ENCODE measurements around the gene OAT.
"Not testable (repeated sequence)": the region's sequence is repeated elsewhere in the genome, so short reads cannot be mapped to it uniquely, and the experiment has no call there.

OAT gene

DNA sequence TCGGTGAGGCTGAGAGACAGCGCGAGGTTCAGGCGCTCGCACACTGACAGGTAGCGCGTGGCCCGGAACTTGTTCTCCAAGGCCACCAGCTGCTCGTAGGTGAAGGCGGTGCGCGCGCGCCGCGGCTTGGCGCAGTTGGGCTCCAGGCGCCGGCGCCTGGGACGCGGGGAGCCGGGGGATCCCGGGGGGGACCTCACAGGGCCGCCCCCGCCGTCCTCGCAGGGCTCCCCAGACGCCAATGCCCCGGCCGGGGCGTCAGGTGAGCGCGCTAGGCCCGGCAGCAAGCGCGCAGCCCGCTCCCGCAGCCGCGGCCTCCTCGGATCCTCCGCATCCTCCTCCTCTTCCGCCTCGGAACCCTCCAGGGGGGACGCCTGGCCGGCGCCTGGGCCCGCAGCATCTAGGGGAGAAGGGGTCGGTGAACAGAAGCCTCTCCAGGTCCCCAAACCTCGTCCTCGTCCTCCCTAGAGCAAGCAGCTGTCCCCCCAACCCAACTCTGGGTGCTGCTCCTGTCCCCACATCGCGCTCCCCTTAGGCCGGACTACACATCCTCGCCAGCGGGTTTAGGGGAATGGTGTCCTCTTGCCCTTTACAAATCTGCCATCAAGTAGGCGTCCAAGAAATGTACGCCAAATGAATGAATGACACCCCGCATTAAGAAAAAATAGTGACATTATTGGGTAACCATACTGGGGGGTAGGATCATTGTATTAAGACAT lies 29.2 kb upstream of the OAT start:
- no peak for DNase-seq (ENCODE audit: low read depth in 2 of 2)

DNA sequence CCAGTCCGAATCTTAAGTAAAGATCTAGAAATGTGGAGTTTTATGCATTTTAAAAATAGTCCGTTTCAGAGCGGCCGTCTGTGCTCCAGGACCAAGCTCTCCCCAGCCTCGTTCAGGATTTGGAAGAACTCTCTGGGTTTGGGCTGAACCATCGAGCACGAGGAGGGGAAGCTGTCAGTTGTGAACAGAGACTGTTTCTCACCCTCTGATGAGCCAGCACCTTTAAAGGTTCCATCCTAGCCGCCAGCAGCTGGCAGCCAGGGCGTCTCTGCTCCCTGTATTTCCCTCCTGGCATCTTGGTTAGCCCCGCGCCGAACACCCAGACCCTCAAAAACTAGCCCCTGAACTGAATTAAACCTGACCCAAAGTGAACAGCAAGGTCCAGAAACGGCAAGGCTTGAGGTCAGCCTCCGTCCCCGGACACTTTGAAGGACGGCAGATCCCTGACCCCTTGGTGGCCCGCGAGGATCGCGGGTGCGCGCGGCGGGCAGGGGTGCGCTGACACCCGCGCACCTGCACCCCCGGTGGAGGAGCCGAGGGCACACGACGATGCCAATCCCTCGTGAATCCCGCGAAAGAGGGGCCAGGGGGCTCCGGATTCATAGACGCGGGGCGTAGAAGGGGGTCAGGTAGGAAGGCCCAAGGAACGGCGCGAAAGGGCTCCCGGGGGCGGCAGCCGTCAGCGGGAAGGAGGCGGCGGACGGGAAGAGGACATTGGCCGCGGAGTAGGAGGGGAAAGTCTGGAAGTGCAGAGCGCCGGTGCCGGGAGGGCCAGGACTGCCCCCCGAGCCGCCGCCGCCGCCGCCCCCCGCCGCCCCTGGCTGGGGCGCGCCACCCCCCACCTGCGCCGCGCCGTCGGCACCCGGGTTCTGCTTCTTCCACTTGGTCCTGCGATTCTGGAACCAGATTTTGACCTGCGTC lies 28.4 kb upstream of the OAT start:
- DNase-seq (ENCODE audit: low read depth in 2 of 2), result no peak

DNA sequence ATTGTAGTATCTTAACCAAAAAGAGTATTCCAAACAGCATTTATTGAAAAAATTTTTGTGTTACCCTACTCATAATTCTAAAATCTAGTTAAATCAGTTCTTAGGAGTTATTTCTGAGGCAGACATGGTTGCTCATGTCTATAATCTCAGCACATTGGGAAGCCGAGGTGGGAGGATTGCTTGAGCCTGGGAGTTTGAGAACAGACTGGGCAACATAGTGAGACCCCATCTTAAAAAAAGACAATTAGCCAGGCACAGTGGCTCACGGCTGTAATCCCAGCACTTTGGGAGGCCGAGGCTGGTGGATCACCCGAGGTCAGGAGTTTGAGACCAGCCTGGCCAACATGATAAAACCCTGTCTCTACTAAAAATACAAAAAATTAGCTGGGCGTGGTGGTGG lies 23.0 kb upstream of the OAT start:
- not testable (repeated sequence) for DNase-seq (ENCODE audit: low read depth in 2 of 2)

DNA sequence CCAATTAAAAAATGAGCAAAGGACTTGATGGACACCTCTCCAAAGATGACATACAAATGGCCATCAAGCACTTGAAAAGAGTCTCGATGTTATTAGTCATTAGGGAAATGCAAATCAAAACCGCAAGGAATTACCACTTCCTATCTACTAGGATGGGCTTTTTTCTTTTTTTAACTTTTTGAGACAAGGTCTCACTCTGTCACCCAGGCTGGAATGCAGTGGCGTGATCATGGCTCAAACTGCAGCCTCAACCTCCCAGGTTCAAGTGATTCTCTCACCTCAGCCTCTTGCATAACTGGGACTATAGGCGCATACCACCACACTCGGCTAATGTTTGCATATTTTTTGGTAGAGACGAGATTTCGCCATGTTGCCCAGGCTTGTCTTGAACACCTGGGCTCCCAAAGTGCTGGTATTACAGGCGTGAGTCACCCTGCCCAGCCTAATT lies 17.5 kb upstream of the OAT start:
- no peak for DNase-seq (ENCODE audit: low read depth in 2 of 2)

DNA sequence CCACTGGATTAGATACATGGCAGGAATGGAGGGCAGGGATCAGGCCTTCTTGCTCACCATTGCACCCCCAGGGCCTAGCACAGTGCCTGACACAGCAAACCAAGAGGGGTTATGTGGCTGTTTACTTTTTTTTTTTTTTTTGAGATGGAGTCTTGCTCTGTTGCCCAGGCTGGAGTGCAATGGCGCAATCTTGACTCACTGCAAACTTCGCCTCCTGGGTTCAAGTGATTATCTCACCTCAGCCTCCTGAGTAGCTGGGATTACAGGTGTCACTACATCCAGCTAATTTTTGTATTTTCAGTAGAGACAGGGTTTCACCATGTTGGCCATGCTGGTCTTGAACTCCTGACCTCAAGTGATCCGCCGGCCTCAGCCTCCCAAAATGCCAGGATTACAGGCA lies 17.0 kb upstream of the OAT start:
- DNase-seq (ENCODE audit: low read depth in 2 of 2), result not testable (repeated sequence)

DNA sequence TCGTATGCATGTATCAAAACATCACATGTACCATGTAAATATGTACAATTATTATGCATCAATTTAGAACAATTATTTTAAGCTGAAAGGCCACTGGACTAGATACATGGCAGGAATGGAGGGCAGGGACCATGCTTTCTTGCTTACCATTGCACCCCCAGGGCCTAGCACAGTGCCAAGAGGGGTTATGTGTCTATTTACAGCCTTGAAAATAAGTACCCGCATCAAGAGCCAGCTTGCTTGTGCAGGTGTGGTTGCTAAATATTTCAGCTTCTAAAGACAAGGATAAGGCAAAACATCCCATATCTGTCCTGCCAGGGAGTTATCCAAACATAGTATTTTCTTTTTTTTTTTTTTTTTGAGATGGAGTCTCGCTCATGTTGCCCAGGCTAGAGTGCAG lies 14.7 kb upstream of the OAT start:
- no peak for DNase-seq (ENCODE audit: low read depth in 2 of 2)

DNA sequence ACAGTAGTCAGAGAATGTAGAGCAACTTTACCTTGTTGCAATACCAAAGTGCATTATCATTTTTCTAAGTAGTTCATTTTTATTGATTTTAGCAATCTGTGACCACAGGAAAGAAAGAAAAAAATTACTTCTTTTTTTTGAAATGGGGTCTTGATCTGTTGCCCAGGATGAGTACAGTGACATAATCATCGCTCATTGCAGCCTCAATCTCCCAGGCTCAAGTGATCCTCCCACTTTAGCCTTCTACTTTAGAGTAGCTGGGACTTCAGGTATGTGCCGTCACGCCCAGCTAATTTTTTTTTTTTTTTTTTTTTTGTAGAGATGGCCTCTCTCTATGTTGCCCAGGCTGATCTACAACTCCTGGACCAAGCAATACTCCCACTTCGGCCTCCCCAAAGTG lies 11.4 kb upstream of the OAT start:
- no peak for DNase-seq (ENCODE audit: low read depth in 2 of 2)

DNA sequence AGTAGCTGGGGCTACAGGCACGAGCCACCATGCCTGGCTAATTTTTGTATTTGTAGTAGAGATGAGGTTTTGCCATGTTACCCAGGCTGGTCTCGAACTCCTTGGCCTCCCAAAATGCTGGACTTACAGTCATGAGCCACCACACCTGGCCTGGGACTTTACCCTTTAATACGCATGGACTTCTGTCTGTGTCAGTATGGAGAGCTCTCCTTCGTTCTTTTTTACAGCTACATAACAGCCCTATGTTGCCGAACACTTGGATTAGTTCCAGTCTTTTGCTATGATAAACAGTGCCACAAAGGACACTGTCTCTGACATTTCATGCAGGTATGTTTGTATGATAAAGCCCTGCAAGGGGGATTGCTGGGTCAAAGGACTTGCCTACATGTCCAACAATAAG lies 10.9 kb upstream of the OAT start:
- no peak for DNase-seq (ENCODE audit: low read depth in 2 of 2)

DNA sequence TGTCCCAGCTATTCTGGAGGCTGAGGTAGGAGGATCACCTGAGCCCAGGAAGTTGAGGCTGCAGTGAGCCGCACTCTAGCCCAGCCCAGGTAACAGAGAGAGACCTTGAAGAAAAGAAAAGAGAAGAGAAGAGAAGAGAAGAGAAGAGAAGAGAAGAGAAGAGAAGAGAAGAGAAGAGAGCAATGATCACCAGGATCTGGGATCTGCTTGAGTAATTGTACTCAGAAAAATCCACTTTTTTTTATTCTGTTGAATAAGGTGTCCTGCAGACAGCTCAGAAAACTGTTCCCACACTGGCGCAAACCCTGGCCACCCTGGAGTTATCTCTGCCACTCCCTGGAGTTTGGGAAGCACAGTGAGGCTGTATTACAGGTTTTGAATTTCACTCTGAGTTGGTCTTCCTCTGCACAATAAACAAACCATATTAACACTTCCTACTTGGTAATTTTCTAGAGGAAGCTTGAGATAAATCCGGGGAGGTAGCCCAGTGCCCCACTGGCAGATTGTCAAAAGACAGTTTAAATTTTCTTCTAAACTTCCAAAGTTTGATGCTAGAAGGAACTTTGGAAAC lies 9.6 kb upstream of the OAT start:
- DNase-seq (ENCODE audit: low read depth in 2 of 2), result no peak

DNA sequence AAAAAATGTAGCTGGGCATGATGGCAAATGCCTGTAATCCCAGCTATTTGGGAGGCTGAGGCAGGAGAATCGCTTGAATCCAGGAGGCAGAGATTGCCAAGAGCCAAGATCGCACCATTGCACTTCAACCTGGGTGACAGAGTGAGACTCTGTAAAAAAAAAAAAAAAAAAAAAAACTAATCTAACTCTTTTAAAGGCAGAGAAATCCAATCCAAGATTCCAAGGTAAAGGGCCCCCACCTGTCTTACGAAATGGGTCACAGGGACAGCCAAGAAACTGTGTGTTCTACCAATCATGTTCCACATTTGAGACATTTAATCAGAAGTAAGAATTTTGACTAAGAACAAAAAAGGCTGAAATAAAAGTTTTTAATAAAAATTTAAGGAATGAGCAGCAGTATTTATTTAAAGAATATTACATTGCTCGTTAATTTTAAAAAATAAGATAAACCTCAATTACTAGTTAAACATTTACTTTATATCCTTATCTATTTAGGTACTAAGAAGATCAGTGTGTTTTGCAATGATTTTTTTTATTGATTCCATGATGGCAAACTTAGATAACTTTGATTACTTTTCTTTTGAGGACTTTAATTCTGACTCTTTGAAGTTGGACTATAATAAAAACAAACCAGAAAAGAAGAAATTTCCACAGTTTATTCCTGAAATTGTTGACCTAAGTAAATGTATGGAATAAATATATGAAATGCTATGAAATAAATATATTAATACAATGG lies 6.7 kb upstream of the OAT start:
- DNase-seq (ENCODE audit: low read depth in 2 of 2), result no peak

DNA sequence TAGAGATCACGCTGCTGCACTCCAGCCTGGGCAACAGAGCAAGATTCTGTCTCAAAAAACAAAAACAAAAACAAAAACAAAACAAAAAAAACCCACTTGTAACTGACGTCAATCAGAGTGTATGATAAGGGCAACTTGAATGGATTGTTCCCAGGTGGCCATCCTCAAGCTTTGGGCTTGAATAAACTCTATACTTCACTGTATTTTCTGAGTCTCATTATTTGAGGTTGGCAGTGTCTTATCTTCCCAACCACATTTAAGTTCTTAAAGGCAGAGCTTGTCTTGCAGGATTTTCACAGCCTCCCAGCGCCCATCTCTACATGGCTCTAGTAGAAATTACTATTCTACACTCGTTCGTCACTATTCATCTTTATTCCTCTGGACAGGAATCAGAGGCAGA lies 5.1 kb upstream of the OAT start:
- no peak for DNase-seq (ENCODE audit: low read depth in 2 of 2)

DNA sequence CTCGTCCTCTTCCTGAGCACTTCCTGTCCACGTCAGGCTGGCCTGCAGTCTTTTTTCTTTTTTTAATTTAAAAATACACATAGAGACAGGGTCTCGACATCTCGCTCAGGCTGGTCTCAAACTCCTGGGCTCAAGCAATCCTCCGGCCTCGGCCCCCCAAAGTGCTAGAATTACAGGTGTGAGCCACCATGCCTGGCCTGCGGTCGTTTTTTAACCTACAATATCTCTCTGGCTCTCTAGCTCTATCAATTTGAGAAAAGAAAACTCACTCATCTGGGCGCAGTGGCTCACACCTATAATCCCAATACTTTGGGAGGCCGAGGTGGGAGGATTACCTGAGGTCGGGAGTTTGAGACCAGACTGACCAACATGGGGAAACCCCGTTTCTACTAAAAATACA lies 4.0 kb upstream of the OAT start:
- no peak for DNase-seq (ENCODE audit: low read depth in 2 of 2)

DNA sequence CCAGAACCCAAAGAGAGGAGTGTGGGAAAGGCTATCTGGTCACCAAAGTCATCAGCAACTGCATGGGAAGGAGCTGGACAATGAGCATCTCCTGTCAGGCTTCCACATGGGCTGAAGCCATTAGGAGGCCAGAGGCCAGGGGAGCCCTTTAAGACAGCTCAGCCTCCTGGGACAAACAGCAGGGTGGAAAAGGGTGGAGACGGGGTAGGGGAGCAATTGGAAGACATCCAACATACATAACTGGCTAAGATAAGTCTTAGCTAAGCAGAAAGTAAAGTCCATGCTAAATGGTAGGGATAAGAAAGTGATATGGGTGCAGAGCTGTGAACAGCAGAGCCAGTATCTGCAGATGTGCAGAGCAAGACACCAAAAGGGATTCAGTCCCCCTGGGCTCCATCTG lies 1.5 kb upstream of the OAT start:
- no peak for DNase-seq (ENCODE audit: low read depth in 2 of 2)

DNA sequence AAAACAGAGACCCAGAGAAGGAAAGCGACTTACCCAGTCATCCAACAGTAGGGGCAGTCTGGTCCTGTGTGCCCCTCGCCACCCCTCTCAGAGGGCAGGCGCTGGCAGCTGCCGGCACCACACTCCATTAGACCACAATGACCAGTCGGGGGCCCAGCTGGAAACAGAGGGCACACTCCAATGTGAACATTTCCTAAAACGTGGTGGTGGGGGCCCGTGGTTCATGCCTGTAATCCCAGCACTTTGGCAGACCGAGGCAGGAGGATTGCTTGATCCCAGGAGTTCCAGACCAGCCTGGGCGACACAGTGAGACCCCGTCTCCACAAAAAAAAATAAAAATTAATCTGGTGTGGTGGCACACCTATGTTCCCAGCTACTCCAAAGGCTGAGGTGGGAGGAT lies 912 bp upstream of the OAT start:
- DNase-seq (ENCODE audit: low read depth in 2 of 2), result no peak

DNA sequence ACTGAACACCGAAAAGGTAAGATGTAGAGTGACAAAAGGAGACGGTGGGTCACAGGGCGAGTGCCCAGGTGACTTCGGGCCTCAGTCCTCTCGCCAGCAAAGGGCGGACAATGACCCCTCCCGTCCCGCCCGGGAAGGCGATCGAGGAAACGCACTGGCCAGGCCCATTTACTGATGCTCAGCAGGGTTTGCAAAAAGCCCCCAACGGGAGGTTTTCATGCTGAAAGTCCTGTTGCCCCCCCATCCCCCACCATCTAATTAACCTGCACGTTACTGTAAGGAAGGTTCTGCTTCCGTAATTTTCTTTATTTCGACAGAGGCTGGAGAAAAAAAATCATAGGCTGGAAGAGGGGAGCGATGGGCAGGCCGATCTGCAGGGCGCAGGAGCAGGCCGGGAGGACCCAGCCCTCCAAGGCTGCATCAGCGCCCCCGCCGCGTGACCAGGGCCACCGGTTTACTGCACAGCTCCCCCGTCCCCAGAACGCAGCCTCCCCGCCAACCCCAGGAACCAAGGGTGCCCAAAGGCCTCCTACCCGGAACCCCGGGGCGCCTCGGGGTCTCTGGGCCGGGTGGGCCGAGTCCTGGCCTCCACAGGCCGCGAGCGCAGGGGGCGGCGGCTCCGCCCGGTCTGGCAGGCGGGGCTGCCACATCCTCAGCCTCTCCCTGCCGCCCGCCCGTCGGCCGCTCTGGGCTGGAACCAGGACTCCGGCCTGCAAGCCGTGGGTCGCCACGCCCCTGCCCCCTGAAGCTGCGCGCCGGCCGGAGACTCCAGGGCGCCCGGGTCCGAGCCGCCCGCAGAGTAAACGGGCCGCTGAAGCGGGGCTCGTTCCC lies 613 bp downstream of the OAT start:
- DNase-seq (ENCODE audit: low read depth in 2 of 2), result peak; percentile 3 to 33

DNA sequence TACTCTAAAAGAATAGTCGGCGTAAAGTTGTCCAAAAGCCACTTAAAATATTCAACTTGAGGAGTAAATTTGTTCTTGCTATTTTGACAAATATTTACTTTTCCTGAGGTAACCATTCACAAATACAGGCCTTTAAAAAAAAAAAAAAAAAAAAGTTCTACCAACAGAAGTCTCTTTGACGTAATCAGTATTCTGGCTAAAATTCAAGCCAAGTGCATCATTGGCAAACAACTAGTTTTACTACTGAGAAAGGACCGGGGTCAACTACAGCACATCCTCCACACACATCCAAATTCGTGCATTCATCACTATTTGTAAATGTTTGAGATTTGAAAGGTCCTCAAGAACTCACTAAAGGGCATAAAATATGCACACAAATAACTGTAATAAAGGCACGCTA lies 2.0 kb downstream of the OAT start:
- no peak for DNase-seq (ENCODE audit: low read depth in 2 of 2)

DNA sequence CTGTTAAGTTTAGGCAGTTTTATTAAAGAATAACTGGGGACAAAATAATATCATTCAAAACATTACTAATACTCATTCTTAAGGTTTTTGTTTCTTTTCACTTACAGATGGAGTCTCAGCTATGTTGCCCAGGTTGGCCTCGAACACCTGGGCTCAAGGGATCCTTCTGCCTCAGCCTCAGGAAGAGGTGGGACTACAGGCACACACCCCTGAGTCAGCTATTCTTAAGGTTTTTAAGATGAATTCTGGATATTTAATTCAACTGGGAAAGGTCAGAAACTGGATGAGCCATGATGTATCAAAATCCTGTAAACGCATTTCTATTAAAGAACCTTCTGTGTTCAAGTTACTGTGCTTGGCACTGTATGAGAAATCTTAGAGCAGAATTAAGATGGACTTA lies 3.5 kb downstream of the OAT start:
- DNase-seq (ENCODE audit: low read depth in 2 of 2), result no peak

DNA sequence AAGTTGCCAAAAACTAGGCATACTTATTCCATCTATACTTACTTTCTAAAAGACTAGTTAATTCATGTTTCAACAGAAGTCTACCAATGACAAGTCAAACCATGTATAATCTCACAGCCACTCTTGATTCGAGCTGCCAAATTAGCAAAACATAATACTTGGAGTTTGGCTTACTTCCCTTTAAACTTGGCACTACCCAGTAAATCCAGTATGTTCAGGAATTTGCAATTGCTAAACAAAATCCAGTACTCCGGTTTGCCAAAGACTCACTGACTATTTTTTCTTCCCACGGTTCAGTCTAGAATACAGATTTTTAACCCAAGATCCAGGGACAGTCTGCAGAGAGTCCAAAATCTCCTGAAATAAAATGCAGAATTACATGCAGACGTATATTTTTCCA lies 4.6 kb downstream of the OAT start:
- no peak for DNase-seq (ENCODE audit: low read depth in 2 of 2)

DNA sequence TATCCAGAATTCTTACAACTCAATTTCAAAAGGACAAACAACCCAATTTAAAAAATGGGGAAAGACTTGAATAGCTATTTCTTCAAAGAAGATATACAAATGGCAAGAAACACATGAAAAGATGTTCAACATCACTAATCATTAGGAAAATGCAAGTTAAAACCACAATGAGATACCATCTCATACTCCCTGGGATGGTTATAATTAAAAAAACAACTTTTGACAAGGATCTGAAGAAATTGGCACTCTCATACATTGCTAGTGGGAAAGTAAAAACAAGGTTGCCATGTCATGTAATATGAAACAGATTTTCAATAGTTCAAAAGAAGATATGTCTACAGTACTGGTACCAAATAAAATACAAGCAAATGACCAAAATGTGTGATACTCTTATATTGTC lies 9.0 kb downstream of the OAT start:
- DNase-seq (ENCODE audit: low read depth in 2 of 2), result no peak

DNA sequence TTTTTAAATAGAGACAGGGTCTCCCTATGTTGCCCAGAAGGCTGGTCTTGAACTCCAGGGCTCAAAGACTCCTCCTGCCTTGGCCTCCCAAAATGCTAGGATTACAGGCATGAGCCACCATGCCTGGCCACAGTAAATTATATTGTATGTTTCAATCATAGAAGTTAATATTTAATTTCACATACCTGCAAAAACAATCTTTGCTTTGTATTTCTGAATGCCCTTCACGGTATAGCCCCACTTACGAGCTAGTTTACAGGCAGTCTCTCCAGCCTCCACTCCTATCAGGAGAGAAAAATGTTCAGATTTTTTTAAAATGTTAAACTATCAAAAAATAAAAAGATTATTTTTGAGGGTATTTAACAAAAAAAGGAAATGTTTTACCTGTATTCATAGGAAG lies 10.4 kb downstream of the OAT start:
- DNase-seq (ENCODE audit: low read depth in 2 of 2), result no peak

DNA sequence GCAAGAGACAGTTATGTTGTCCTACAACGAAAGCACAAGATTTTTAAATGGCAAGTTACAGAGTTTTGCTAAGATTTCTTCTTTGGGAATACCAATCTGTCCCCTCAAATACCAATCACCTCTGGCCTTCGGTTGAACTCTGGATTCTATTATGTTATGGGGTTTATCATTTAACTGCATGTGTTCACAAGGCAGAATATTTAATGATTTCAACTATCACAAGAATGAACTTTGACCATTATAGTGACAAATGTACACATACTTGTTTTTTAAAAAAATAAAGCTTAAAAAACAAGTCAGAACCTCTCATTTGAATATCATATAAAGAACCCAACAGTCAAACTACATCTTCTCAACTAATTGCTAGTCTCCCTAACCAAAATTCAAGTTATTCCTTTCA lies 11.3 kb downstream of the OAT start:
- no peak for DNase-seq (ENCODE audit: low read depth in 2 of 2)
